Mucosa of descending colon (tissue), 3 donors: ENCODE results near the gene FRA10AC1. TPM values are rescaled to one million over a fixed set of nuclear protein-coding genes. Genes with fewer than 3 reads are reported as not detected.

Source experiments
- ATAC-seq: fragments of 200-7000 bp; cut with Tn5 transposase; one replicate; pipeline ENCODE4 v1.9.1; 2020; ENCODE audit warnings: mild to moderate bottlenecking, moderate library complexity
- DNase-seq, 3 donors: peaks; one replicate each; pipeline ENCODE4 v3.0.0-alpha.2; 2020
- H3K36me3 ChIP-seq: fragments of 200-600 bp; one replicate; pipeline ENCODE4 v1.8.0; 2021; ENCODE audit warnings: low read depth, mild to moderate bottlenecking
- H3K4me1 ChIP-seq: fragments of 200-600 bp; one replicate; pipeline ENCODE4 v1.8.0; 2021; ENCODE audit warnings: low read depth, mild to moderate bottlenecking
- H3K4me3 ChIP-seq: fragments of 200-600 bp; one replicate; pipeline ENCODE4 v1.8.0; 2021; ENCODE audit warnings: mild to moderate bottlenecking
- H3K9me3 ChIP-seq: fragments of 200-600 bp; one replicate; pipeline ENCODE4 v1.8.0; 2021; ENCODE audit warnings: mild to moderate bottlenecking
- intact Hi-C, 2 donors: fragments of 100-400 bp; cut with DNase I in 1 of 2; cut with micrococcal nuclease in 1 of 2; formaldehyde crosslinking; loops; one replicate each; pipeline versions ENCODE4 v1.11.0 to v1.11.1; 2022; cut with DNase I, micrococcal nuclease
- total RNA-seq, 3 donors: library from RNA; stranded (reverse); fragmentation: NEBNext Ultra II Directional in 2 of 3; extraction: Animal tissue kit (Norgen Biotek cat#: 25700) in 2 of 3; gene quantifications; one replicate each; pipeline versions ENCODE4 v1.2.1 to v1.2.4, GENCODE V29; 2021 to 2023
- TF ChIP-seq, protein P1 (sequence below): fragments of 200-600 bp; IDR thresholded peaks from one replicate; pipeline ENCODE4 v1.8.0; 2022; ENCODE audit warnings: antibody characterized with exemption, mild to moderate bottlenecking
- donor health status: DM: no; HTN: no; CAD: no; lungs with moderate emphysema.
- donor health status: DM: no; HTN: no; CAD: no.
- donor health status: DM: no; HTN: yes; CAD: no.

Gene FRA10AC1
- total RNA-seq, 3 donors from 2014 or later, result 11.4 to 16.8 (median 15.3) TPM

- TF ChIP-seq, protein P1, sequence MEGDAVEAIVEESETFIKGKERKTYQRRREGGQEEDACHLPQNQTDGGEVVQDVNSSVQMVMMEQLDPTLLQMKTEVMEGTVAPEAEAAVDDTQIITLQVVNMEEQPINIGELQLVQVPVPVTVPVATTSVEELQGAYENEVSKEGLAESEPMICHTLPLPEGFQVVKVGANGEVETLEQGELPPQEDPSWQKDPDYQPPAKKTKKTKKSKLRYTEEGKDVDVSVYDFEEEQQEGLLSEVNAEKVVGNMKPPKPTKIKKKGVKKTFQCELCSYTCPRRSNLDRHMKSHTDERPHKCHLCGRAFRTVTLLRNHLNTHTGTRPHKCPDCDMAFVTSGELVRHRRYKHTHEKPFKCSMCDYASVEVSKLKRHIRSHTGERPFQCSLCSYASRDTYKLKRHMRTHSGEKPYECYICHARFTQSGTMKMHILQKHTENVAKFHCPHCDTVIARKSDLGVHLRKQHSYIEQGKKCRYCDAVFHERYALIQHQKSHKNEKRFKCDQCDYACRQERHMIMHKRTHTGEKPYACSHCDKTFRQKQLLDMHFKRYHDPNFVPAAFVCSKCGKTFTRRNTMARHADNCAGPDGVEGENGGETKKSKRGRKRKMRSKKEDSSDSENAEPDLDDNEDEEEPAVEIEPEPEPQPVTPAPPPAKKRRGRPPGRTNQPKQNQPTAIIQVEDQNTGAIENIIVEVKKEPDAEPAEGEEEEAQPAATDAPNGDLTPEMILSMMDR, result no peak
- ATAC-seq (peak; percentile 45), DNase-seq (peak in 1 of 3 donors; percentile 19)
- intact Hi-C loops, result no loop called here
- H3K9me3 ChIP-seq, result no peaks in the 10 kb centered on the region
- H3K36me3 ChIP-seq, result no peaks in the 10 kb centered on the region
- peaks cover 11% of the 10 kb centered on the region for H3K4me1 ChIP-seq
- H3K4me3 ChIP-seq, result no peak overlapping the region
Measured at GRCh38 chr10:93745408-93746065, 43.1 kb upstream of the FRA10AC1 start.

DNA sequence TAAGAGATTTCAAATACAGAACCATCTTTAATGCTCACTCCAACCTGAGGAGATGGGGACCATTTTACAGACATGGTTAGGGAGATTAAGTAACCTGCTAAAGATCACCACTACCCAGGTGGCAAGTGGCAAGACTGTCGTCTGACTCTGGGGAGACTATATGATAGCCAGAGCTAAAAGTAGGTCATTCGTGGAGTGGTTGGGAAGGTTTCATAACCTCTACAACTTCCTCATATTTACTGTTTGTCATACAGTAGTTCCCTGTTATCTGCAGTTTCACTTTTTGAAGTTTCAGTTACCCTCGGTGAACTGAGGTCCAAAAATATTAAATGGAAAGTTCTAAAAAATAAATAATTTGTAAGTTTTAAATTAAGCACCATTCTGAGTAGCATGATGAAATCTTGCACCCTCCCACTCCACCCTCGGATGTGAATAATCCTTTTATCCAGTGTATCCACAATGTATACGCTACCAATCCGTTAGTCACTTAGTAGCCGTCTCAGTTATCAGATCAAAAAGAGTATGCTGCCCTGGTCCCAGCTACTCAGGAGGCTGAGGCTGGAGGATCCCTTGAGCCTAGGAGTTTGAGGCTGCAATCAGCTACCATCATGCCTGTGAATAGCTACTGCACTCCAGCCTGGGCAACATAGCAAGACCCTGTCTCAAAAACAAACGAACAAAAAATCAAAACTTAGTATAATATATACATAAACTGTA lies 40.4 kb upstream of the FRA10AC1 start:
- TF ChIP-seq, protein P1, result no peak
- peaks cover 6% of the 10 kb centered on the region for H3K4me1 ChIP-seq
- H3K36me3 ChIP-seq, result no peaks in the 10 kb centered on the region
- H3K4me3 ChIP-seq, result no peak overlapping the region
- no peaks in the 10 kb centered on the region for H3K9me3 ChIP-seq
- ATAC-seq (peak; percentile 70), DNase-seq (no peak)
- intact Hi-C loops, result no loop called here

GRCh38 chr10:93741367-93741766 lies 39.0 kb upstream of the FRA10AC1 start:
- no peak for DNase-seq
- no peak for ATAC-seq
- intact Hi-C loops, result no loop called here
- TF ChIP-seq, protein P1, result no peak
- Histone ChIP-seq H3K4me1 (peaks cover 6% of the 10 kb centered on the region), H3K4me3 (no peak overlapping the region), H3K36me3 (no peaks in the 10 kb centered on the region), H3K9me3 (no peaks in the 10 kb centered on the region)

- Histone ChIP-seq H3K9me3 (no peaks in the 10 kb centered on the region), H3K4me3 (no peak overlapping the region), H3K36me3 (no peaks in the 10 kb centered on the region), H3K4me1 (no peaks in the 10 kb centered on the region)
- intact Hi-C loops, result no loop called here
- DNase-seq (no peak), ATAC-seq (no peak)
- TF ChIP-seq, protein P1, result no peak
Measured at GRCh38 chr10:93726024-93726423, 23.6 kb upstream of the FRA10AC1 start.

DNA sequence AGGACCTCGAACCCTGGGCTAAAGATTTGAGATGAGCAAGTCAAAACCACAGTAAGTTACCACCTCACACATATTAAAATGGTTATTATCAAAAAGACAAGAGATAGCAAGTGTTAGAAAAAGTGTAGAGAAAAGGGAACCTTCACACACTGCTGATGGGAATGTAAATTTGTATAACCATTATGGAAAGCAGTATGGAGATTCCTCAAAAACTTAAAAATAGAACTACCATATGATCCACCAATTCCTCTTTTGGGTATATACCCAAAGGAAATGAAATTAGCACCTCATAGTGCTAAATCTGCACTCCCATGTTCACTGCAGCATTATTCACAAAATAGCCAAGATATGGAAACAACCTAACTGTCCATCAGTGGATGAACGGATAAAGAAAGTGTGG lies 20.8 kb upstream of the FRA10AC1 start:
- TF ChIP-seq, protein P1, result no peak
- intact Hi-C loops, result no loop called here
- ATAC-seq (no peak), DNase-seq (no peak)
- no peaks in the 10 kb centered on the region for H3K4me1 ChIP-seq
- no peak overlapping the region for H3K4me3 ChIP-seq
- no peaks in the 10 kb centered on the region for H3K9me3 ChIP-seq
- no peaks in the 10 kb centered on the region for H3K36me3 ChIP-seq
